GM18867 (cell line): ENCODE data around the gene HOXD11.

Experiments
- ATAC-seq: cut with Tn5 transposase; IDR thresholded peaks from one replicate; pipeline ENCODE4 v1.9.1; 2021; ENCODE audit warnings: mild to moderate bottlenecking, moderate library complexity; ENCODE audit not compliant: unreplicated experiment

Gene HOXD11

DNA sequence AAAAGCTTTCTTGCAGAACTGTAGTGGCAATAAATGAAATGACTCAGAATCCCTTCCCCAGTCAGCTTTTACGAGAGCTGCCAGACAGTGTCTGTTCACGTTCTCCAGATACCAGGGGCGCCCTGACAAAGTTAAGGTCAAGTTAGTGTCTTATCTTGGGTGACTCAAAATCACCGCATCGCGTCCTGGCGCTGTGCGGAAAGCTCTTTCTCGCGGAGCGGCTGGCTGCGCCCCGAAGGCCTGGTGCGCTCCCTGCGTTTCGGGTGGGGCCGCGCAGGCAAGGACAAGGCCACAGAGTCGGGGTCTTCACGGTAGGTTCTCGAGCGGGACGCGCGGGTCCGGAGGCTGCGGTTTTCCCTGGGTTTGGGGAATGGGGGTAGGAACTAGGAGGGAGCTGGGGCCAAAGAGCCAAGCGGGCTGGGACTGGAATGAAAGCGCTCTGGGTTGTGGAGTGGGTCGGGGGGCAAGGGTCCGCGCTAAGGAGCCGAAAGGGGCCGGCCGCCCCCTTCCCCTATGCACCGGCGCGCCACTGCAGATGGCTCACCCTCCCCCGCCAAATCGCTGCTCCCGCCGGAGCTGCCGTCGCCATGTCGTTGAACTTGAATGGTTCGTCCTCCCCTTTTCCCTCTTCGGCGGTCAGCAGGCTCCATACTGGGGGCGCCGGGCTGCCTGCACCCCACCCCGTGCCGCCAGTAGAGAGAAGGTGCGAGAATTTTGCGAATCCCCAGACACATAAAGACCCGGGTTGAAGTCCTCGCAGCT is 2.6 kb upstream of the HOXD11 start:
- no peak for ATAC-seq

DNA sequence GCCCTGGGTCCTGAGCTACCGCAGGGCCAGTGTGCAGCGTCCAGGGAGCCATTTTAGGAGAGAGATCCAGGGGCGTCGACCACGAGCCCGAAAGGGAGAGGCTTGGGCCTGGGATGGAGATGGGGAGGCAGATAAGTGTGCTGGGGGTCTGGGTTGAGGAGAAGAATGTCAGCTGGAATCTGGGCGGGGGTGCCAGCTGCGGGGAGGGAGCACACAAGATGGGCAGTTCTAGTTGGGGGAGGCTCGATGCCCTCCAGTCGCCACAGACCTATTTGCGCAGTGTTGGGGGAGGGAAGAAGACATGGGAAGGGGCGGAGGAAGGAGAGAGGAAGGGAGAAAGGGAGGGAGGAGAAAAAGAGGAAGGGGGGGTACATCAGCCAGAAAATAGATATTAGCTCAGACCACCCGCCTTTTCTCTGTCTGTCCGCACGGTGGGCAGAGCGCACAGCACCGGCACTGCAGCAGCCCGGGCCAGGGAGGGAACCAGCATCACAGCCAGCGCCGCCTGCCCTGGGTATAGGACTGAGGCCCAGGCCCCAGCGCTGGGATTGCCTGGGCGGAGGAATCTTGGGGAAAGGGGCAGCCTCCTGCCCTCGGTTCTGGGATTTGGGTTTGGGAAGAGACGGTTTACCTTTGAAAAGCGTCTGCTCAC is 1.9 kb upstream of the HOXD11 start:
- no peak for ATAC-seq

- no peak for ATAC-seq
Observed at GRCh38 chr2:176105730-176106580, 1.1 kb upstream of the HOXD11 start.

GRCh38 chr2:176107731-176108181 is 676 bp downstream of the HOXD11 start:
- ATAC-seq = no peak

GRCh38 chr2:176109192-176109901 is 2.3 kb downstream of the HOXD11 start:
- no peak for ATAC-seq

GRCh38 chr2:176109946-176110345 is 2.9 kb downstream of the HOXD11 start:
- no peak for ATAC-seq

DNA sequence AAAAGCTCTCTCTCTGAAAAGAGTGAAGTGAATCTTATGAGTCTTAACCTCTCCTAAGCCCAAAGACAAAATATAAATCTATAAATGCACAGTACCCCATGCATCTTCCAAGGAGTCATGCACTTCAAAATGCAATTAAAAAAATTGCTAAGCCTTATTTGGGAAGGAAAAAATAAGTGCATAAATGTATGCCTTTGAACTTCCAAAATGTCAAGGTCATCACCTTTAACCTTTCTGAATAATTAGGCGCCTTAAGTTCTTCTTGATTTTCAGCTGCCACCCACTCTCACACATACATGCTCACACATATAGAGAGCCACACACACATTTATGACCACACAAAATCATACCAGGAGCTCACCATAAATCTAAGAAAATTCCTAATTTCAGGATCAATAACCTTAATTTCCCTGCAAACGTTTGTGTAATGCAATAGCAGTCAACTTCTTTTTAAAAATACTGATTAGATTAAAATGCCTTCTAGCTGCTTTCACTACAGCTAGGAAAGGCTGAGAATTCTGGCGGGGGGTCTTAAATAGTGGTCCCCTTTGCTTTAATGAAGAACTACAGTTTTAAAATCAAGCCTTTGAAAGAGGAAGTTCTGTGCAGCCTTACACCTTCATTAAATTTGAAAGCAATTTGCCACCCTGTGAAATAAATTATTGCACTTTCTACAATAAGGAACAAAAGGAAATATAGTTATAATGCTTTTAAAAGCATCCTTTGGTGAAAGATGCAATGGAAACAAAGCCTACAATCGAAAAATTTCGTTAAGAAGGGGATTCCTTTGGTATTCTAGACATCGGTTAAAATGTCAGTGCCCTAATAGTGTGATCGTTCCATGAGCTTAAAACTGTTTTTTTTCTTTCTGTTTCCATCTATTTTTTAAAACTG is 3.6 kb downstream of the HOXD11 start:
- no peak for ATAC-seq

DNA sequence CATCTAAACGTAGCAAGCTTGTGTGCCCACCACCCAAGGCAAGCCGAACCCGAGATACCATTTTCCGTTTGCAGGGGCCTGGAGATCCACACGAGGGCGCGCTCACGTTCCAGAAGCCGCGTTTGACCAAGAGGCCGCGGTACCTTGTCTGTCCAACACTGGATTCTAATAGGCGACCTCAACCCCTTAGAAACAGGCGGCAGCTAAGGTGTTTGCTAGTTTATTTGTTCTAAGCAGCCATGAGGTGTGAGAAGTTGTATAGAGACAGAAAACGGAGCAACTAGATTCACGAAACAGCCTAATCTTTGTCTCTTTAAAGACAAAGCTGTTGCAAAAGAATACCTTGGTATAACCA is 4.2 kb downstream of the HOXD11 start:
- peak; percentile 73 for ATAC-seq

GRCh38 chr2:176111846-176112374 is 4.8 kb downstream of the HOXD11 start:
- no peak for ATAC-seq

- ATAC-seq = no peak
Observed at GRCh38 chr2:176112375-176113302, 5.6 kb downstream of the HOXD11 start.

- no peak for ATAC-seq
Observed at GRCh38 chr2:176114120-176114929, 7.2 kb downstream of the HOXD11 start.

DNA sequence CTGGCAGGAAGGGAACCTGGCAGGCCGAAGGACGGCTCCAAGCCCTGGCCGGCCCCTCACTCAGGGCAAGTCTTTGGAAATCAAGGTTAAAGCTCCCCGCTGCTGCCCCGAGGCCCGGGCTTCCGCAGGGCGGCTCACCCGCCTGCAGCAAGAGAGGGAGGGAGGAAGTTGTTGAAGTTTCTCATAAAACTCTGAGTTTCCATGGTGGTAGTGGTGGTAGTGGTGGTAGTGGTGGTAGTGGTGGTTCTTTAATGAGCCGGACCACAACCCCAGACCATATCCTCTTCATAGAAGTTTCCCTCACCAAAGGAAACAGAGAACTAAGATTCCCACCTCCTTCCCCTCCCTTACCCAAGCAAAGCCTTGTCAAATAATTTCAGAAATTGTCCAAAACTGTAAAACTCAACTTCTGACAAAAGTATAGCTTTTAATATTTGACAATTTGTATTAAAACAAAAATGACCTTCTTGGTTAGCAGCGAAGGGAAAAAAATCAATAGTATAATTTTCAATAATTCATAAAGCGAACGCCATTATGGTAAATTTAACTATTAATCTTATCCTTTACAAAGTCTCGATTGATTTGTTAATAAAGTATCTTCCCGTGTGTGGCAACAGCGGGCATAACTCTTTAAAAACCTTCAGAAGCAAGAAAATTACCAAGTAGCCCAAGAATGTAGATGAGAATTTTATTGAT is 8.0 kb downstream of the HOXD11 start:
- no peak for ATAC-seq

DNA sequence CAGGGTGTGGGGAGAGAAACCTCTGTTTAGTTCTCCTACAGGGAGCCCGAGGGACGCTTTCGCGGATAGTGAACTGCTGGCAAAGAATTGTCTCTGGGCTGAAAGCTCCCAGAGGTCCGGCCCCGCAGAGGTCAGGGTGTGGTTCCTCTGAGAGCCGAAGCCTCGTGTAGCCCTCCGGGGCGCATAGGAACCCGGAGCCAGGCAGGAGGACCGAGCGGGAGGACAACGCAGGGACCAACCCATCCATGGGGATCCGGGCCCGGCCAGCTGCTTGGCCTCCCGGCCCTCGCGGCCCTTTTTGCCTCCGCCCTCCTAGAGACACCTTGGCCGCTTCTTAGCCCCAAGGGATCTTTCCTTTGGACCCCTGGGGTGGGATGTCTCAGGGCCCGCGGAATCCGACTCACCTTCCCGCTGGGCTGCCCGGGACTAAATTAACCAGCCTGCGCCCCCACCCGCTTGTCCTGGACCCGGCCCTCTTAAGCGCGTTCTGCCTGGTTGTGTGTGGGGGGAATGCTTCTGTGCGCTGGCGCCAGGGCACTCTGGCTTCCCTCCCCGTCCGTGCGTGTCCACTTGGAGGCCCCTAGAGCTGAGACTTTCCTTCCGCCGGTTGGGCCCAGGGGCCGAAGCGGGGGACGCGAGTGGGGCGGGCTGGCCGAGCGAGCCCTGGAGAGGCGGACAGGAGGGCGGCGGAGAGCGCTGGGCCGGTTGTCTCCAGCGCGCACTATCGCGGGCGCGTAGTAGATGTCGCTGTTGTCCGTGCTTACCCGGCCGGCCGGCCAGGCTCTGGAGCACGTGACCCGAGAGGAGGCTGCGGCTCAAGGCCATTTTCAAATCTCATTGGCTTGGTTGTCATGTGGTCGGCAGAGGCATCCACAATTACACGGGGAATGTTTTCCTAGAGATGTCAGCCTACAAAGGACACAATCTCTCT is 9.1 kb downstream of the HOXD11 start, which contains the start of gene HOXD10:
Gene HOXD10, plus strand, starts transcription at position 896 of the 931 bp plus-strand sequence. CDS start 56 bp downstream, outside the sequence.
- ATAC-seq = no peak

DNA sequence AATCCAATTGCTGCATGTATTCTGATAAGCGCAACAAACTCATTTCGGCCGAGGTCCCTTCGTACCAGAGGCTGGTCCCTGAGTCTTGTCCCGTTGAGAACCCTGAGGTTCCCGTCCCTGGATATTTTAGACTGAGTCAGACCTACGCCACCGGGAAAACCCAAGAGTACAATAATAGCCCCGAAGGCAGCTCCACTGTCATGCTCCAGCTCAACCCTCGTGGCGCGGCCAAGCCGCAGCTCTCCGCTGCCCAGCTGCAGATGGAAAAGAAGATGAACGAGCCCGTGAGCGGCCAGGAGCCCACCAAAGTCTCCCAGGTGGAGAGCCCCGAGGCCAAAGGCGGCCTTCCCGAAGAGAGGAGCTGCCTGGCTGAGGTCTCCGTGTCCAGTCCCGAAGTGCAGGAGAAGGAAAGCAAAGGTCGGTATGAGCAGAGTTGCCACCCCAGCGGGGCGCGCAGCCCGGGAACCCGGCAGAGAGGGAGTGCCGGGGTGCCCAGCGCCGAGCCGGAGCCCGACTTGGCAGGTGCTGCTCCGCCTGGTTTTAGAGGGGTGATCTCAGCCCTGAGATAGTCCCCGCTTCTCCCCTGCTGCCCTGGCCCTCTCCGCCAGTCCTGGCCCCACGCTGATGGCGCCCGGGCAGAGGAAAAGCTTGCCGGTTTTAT is 10.2 kb downstream of the HOXD11 start:
- ATAC-seq = no peak

DNA sequence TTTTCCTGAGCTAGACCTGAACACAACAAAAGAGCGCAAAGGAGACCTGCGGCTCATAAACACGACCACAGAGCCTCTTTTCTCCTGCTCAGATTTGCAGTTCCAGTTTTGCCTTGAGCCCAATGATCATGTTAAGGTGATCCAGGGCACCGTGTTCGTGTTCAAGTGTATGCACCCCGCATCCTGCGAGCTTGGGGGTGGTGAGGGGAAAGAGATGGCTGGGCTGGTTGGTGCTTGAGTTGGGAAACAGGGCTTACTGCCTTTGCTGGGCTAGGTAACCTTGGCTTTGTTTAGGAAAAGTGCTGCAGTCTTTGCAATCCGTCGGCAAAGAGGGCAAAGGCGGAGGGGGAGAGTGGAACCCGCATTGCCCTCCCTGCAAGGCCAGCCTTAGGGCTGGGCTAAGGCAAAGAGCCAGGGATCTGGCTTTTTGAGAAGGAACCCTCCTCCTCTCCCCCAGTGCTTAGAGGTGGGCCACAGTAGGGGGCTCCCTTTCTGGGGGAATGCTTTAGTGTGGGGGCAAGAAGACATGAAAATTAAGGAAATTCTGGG is 10.8 kb downstream of the HOXD11 start:
- no peak for ATAC-seq
